ENCODE data around the gene TCF25.
A peak's percentile ranks its signal among the peaks of the same experiment; 100 is the strongest.

The TCF25 gene

DNA sequence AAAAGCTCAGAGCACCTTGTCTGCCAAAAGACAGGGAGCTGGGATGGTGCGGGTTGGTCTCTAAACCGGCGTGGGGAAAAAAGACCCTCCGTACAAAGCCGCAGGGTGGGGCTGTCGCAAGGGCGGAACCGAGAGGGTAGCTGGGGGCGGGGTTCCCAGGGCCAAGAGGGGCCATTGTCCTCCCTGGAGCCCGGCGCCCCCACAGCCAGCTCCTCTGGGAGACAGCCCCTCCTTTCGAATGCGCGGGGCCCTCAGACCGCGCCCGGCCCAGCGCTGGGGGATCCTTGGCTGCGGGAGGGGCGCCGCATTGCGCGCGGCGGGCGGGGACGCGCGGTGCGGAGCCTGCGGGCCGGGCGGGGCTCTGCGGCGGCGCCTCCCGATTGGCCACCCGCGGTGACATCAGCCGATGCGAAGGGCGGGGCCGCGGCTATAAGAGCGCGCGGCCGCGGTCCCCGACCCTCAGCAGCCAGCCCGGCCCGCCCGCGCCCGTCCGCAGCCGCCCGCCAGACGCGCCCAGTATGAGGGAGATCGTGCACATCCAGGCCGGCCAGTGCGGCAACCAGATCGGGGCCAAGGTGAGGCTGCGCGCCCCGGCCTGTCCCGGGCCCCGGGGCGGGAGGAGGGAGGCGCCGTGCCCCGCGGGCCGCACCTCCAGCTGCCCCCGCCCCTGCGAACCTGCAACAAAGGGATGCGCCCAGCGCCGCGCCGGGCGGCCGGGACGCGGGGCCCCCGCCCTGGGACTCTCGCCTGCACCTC lies 49.7 kb downstream of the TCF25 start, which contains the start of gene TUBB3 (continued):
- TF ChIP-seq, protein P1, sequence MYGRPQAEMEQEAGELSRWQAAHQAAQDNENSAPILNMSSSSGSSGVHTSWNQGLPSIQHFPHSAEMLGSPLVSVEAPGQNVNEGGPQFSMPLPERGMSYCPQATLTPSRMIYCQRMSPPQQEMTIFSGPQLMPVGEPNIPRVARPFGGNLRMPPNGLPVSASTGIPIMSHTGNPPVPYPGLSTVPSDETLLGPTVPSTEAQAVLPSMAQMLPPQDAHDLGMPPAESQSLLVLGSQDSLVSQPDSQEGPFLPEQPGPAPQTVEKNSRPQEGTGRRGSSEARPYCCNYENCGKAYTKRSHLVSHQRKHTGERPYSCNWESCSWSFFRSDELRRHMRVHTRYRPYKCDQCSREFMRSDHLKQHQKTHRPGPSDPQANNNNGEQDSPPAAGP (tag by site-specific recombination; IDR thresholded peaks at IDR 0.05), result 0 out of 2 replicates have a peak, but pooled peaks have one; percentile 8
- TF ChIP-seq, protein P2, sequence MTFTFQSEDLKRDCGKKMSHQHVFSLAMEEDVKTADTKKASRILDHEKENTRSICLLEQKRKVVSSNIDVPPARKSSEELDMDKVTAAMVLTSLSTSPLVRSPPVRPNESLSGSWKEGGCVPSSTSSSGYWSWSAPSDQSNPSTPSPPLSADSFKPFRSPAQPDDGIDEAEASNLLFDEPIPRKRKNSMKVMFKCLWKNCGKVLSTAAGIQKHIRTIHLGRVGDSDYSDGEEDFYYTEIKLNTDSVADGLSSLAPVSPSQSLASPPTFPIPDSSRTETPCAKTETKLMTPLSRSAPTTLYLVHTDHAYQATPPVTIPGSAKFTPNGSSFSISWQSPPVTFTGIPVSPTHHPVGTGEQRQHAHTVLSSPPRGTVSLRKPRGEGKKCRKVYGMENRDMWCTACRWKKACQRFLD (tag by site-specific recombination; IDR thresholded peaks at IDR 0.05), result no peak
- no peak for TF ChIP-seq ZSCAN23 (tag by site-specific recombination; IDR thresholded peaks at IDR 0.05)
- TF ChIP-seq KLF8 (tag by site-specific recombination; IDR thresholded peaks at IDR 0.05), result no peak; the same call in 1 of the 2 replicates
- TF ChIP-seq, protein P3, sequence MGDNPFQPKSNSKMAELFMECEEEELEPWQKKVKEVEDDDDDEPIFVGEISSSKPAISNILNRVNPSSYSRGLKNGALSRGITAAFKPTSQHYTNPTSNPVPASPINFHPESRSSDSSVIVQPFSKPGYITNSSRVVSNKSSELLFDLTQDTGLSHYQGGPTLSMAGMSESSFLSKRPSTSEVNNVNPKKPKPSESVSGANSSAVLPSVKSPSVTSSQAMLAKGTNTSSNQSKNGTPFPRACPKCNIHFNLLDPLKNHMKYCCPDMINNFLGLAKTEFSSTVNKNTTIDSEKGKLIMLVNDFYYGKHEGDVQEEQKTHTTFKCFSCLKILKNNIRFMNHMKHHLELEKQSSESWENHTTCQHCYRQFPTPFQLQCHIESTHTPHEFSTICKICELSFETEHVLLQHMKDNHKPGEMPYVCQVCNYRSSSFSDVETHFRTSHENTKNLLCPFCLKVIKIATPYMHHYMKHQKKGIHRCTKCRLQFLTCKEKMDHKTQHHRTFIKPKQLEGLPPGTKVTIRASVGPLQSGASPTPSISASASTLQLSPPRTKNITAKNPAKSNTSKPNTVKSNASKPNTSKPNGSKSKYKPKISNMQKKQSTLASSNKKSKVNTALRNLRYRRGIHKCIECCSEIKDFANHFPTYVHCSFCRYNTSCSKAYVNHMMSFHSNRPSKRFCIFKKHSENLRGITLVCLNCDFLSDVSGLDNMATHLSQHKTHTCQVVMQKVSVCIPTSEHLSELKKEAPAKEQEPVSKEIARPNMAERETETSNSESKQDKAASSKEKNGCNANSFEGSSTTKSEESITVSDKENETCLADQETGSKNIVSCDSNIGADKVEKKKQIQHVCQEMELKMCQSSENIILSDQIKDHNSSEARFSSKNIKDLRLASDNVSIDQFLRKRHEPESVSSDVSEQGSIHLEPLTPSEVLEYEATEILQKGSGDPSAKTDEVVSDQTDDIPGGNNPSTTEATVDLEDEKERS (tag by site-specific recombination; IDR thresholded peaks at IDR 0.05), result no peak
- TF ChIP-seq ZNF23 (tag by site-specific recombination; IDR thresholded peaks at IDR 0.05; ENCODE audit: borderline replicate concordance), result no peak
- no peak for TF ChIP-seq ZNF114 (tag by site-specific recombination; IDR thresholded peaks at IDR 0.05)
- peak; percentile 48 for TF ChIP-seq ZNF341 (tag by site-specific recombination; IDR thresholded peaks at IDR 0.05; ENCODE audit: low read depth)
- no peak for TF ChIP-seq ZNF324 (tag by site-specific recombination; IDR thresholded peaks at IDR 0.05)
- TF ChIP-seq EGR2 (tag by site-specific recombination; IDR thresholded peaks at IDR 0.05; ENCODE audit: low read depth), result no peak
- TF ChIP-seq, protein P4, sequence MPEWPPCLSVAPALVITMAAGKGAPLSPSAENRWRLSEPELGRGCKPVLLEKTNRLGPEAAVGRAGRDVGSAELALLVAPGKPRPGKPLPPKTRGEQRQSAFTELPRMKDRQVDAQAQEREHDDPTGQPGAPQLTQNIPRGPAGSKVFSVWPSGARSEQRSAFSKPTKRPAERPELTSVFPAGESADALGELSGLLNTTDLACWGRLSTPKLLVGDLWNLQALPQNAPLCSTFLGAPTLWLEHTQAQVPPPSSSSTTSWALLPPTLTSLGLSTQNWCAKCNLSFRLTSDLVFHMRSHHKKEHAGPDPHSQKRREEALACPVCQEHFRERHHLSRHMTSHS (tag by site-specific recombination; IDR thresholded peaks at IDR 0.05), result no peak
- TF ChIP-seq, protein P5, sequence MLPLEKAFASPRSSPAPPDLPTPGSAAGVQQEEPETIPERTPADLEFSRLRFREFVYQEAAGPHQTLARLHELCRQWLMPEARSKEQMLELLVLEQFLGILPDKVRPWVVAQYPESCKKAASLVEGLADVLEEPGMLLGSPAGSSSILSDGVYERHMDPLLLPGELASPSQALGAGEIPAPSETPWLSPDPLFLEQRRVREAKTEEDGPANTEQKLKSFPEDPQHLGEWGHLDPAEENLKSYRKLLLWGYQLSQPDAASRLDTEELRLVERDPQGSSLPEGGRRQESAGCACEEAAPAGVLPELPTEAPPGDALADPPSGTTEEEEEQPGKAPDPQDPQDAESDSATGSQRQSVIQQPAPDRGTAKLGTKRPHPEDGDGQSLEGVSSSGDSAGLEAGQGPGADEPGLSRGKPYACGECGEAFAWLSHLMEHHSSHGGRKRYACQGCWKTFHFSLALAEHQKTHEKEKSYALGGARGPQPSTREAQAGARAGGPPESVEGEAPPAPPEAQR (tag by site-specific recombination; IDR thresholded peaks at IDR 0.05), result no peak
- TF ChIP-seq ZSCAN16 (tag by site-specific recombination; IDR thresholded peaks at IDR 0.05), result no peak
- TF ChIP-seq ZNF426 (tag by site-specific recombination; IDR thresholded peaks at IDR 0.05), result no peak
- TF ChIP-seq ZBTB20 (tag by site-specific recombination; IDR thresholded peaks at IDR 0.05), result peak; percentile 6; the same call in 1 of the 2 replicates
- TF ChIP-seq YY1 (tag by site-specific recombination; IDR thresholded peaks at IDR 0.05), result no peak
- TF ChIP-seq ZNF335 (tag by site-specific recombination; conservative IDR thresholded peaks at IDR 0.05), result peak; percentile 92
- TF ChIP-seq, protein P6, sequence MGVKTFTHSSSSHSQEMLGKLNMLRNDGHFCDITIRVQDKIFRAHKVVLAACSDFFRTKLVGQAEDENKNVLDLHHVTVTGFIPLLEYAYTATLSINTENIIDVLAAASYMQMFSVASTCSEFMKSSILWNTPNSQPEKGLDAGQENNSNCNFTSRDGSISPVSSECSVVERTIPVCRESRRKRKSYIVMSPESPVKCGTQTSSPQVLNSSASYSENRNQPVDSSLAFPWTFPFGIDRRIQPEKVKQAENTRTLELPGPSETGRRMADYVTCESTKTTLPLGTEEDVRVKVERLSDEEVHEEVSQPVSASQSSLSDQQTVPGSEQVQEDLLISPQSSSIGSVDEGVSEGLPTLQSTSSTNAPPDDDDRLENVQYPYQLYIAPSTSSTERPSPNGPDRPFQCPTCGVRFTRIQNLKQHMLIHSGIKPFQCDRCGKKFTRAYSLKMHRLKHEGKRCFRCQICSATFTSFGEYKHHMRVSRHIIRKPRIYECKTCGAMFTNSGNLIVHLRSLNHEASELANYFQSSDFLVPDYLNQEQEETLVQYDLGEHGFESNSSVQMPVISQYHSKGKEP (tag by site-specific recombination; IDR thresholded peaks at IDR 0.05), result 0 out of 2 replicates have a peak, but pooled peaks have one; percentile 29

Data from HEK293 (cell line).